ENCODE data around the gene IP6K3. TPM values are rescaled to one million over a fixed set of nuclear protein-coding genes. Genes with fewer than 3 reads are reported as not detected.

The IP6K3 gene
- polyA plus RNA-seq, 1 of the 3 experiments (the other 2 are of a cell fraction): 0.21 TPM

GRCh38 chr6:33677689-33678088 is 69.0 kb downstream of the IP6K3 start:
- CTCF ChIA-PET: interaction anchor here (1.3 kb wide), 1 partner anchor 88 kb away, joined by 3 read pairs; no protein-coding TSS in a partner anchor
- H3K36me3 ChIP-seq (replicated peaks in 1 of 2; ENCODE audit: control insufficient read depth in 1 of 2, insufficient read depth in 2 of 2, low read length in 1 of 2): no peaks in the 10 kb centered on the region

DNA sequence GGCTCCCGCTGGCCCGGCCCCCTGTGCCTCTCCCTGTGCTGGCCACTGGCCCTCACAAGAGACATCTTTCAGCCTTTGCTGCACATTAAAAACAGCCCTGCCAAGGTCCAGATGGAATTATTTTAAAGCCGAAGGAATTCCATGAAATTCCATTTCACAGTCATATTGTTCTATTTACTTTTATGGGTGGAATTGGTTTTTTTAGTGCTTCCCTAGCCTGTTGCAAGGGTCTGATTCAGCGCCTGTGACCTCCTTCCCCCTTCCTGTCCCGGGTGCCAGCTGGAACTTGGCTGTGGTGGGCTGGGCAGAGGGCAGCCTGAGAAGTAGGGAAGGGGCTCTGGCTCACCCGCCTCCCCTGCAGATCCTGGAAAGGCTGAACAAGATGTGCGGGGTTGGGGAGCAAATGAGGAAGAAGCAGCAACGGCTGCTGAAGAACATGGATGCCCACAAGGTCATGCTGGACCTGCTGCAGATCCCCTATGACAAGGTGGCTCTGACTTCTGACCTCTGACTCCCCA is 69.5 kb downstream of the IP6K3 start:
- Histone ChIP-seq H3F3A (replicated peaks; ENCODE audit: insufficient read depth) (no peaks in the 10 kb centered on the region), H3K9ac (no peak overlapping the region), H3K9me2 (no peaks in the 10 kb centered on the region), H3K4me1 (ENCODE audit: control insufficient read depth in 1 of 2, insufficient read depth in 2 of 2, low read depth in 1 of 2, low read length in 1 of 2) (peaks cover 0 to 4% of the 10 kb centered on the region in 2 experiments; a peak in 3 of 4 replicates), H3K36me3 (replicated peaks in 1 of 2; ENCODE audit: control insufficient read depth in 1 of 2, insufficient read depth in 2 of 2, low read length in 1 of 2) (no peaks in the 10 kb centered on the region), H4K20me1 (ENCODE audit: insufficient read depth) (no peaks in the 10 kb centered on the region), H3K27ac (ENCODE audit: low read depth in 2 of 2, low read length in 1 of 2) (peak overlapping the region in 1 of 2 experiments; percentile 36; a peak in 1 of 4 replicates), H2AFZ (ENCODE audit: low read depth) (no peak overlapping the region), H3K4me3 (ENCODE audit: low read depth in 2 of 2, low read length in 1 of 2) (no peak overlapping the region), H3K79me2 (ENCODE audit: insufficient read depth) (no peaks in the 10 kb centered on the region), H3K4me2 (peak overlapping the region; percentile 47; the same call in 1 of the 2 replicates), H3K9me3 (no peaks in the 10 kb centered on the region), H3K27me3 (ENCODE audit: insufficient read depth) (no peaks in the 10 kb centered on the region)
- POLR2A ChIA-PET: no interaction called here
- CTCF ChIA-PET: interaction anchor here (2.5 kb wide), 1 partner anchor 25 kb away, joined by 7 read pairs; no protein-coding TSS in a partner anchor
- 63% methylated on average over 6 of the region's 8 CpGs for WGBS (ENCODE audit: low lambda C conversion rate)
- DNase-seq: no peak
- TF ChIP-seq, protein P1, sequence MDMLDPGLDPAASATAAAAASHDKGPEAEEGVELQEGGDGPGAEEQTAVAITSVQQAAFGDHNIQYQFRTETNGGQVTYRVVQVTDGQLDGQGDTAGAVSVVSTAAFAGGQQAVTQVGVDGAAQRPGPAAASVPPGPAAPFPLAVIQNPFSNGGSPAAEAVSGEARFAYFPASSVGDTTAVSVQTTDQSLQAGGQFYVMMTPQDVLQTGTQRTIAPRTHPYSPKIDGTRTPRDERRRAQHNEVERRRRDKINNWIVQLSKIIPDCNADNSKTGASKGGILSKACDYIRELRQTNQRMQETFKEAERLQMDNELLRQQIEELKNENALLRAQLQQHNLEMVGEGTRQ (IDR thresholded peaks at IDR 0.05; ENCODE audit: borderline replicate concordance, low read depth, low read length): no peak
- no peak for TF ChIP-seq YY1 (IDR thresholded peaks at IDR 0.05; ENCODE audit: low read depth)
- TF ChIP-seq EZH2phosphoT487 (IDR thresholded peaks at IDR 0.05; ENCODE audit: borderline replicate concordance, low read depth): no peak
- TF ChIP-seq ELF1 (IDR thresholded peaks at IDR 0.05): no peak
- TF ChIP-seq SMC3 (IDR thresholded peaks at IDR 0.05; ENCODE audit: low read depth, low read length): no peak
- TF ChIP-seq SIN3A (IDR thresholded peaks at IDR 0.05; ENCODE audit: borderline replicate concordance, low read depth, low read length): no peak
- TF ChIP-seq GABPA (IDR thresholded peaks at IDR 0.05; ENCODE audit: low read depth): no peak
- no peak for TF ChIP-seq RFX5 (IDR thresholded peaks at IDR 0.05; ENCODE audit: low read length)

More at GRCh38 chr6:33677689-33678088, 69.0 kb downstream of the IP6K3 start:
- H3K4me2 ChIP-seq: no peak overlapping the region
- H4K20me1 ChIP-seq (ENCODE audit: insufficient read depth): no peaks in the 10 kb centered on the region
- DNase-seq: no peak
- no peak overlapping the region for H2AFZ ChIP-seq (ENCODE audit: low read depth)
- H3K9me3 ChIP-seq: no peaks in the 10 kb centered on the region
- H3K4me1 ChIP-seq (ENCODE audit: control insufficient read depth in 1 of 2, insufficient read depth in 2 of 2, low read depth in 1 of 2, low read length in 1 of 2): peaks cover 0 to under 1% of the 10 kb centered on the region in 2 experiments; a peak in 3 of 4 replicates
- H3F3A ChIP-seq (replicated peaks; ENCODE audit: insufficient read depth): no peaks in the 10 kb centered on the region
- TF ChIP-seq MAX (IDR thresholded peaks at IDR 0.05; ENCODE audit: low read depth) (no peak), CHD2 (IDR thresholded peaks at IDR 0.05; ENCODE audit: low read length, partially characterized antibody) (no peak), RFX5 (IDR thresholded peaks at IDR 0.05; ENCODE audit: low read length) (no peak), FOXM1 (IDR thresholded peaks at IDR 0.05; ENCODE audit: low read depth) (no peak)
- H3K27ac ChIP-seq (ENCODE audit: low read depth in 2 of 2, low read length in 1 of 2): peak overlapping the region in 1 of 2 experiments; percentile 36; a peak in 1 of 4 replicates
- H3K9ac ChIP-seq: no peak overlapping the region
- POLR2A ChIA-PET: no interaction called here
- no peaks in the 10 kb centered on the region for H3K27me3 ChIP-seq (ENCODE audit: insufficient read depth)
- no peaks in the 10 kb centered on the region for H3K79me2 ChIP-seq (ENCODE audit: insufficient read depth)
- H3K4me3 ChIP-seq (ENCODE audit: low read depth in 2 of 2, low read length in 1 of 2): no peak overlapping the region
- WGBS (ENCODE audit: low lambda C conversion rate): 93% methylated on average over 1 of the region's 2 CpGs
- H3K9me2 ChIP-seq: no peaks in the 10 kb centered on the region

Data from SK-N-SH (cell line).